Measurements from ENCODE around the gene CREB3L2.

- TF ChIP-seq CTCF (IDR thresholded peaks at IDR 0.05 in 2 of 3, conservative IDR thresholded peaks at IDR 0.05 in 1 of 3; ENCODE audit: borderline replicate concordance in 1 of 3, insufficient read depth in 1 of 3, low read depth in 2 of 3, low read length in 2 of 3): no peak
- no peak for TF ChIP-seq POLR2A (IDR thresholded peaks at IDR 0.05; ENCODE audit: borderline replicate concordance, extremely low read depth, insufficient read depth, insufficient read length)
Observed at GRCh38 chr7:137923380-137923779, 78.5 kb downstream of the CREB3L2 start.

All from HCT116 (cell line).